Measurements from ENCODE around the gene CDK7. TPM values are rescaled to one million over a fixed set of nuclear protein-coding genes. Genes with fewer than 3 reads are reported as not detected.

The CDK7 gene
- total RNA-seq, 4 donors from 2014 or later = 21.8 to 40.7 (median 32.2) TPM

DNA sequence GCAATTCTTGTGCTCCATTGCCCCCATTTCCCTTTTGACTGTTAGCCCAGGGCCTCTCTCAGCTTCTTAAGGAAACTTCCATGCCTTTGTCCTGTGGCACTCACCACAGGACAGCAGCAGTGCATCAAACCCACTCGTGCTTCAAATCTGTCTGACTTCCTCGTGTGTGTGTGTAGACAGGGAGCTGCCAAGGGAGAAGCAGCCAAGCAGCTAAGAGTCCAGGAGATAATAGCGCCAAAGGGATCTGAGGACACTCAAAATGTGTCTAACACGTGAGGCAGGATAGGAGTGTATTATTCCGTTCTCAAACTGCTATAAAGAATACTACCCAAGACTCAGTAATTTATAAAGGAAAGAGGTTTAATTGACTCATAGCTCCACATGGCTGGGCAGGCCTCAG lies 44.8 kb downstream of the CDK7 start:
- Histone ChIP-seq H3K4me1 (no peaks in the 10 kb centered on the region), H3K27me3 (no peaks in the 10 kb centered on the region), H3K4me3 (no peak overlapping the region), H3K36me3 (peaks cover 0 to 99% (median 23%) of the 10 kb centered on the region in 3 donors), H3K27ac (no peak overlapping the region), H3K9me3 (no peaks in the 10 kb centered on the region)
- intact Hi-C loops (cut with DNase I) = no loop called here
- DNase-seq = no peak
- 93% methylated on average over 5 of the region's 5 CpGs for WGBS, 2 donors
- no peak for TF ChIP-seq POLR2A (IDR thresholded peaks at IDR 0.05)
- TF ChIP-seq, protein P1, sequence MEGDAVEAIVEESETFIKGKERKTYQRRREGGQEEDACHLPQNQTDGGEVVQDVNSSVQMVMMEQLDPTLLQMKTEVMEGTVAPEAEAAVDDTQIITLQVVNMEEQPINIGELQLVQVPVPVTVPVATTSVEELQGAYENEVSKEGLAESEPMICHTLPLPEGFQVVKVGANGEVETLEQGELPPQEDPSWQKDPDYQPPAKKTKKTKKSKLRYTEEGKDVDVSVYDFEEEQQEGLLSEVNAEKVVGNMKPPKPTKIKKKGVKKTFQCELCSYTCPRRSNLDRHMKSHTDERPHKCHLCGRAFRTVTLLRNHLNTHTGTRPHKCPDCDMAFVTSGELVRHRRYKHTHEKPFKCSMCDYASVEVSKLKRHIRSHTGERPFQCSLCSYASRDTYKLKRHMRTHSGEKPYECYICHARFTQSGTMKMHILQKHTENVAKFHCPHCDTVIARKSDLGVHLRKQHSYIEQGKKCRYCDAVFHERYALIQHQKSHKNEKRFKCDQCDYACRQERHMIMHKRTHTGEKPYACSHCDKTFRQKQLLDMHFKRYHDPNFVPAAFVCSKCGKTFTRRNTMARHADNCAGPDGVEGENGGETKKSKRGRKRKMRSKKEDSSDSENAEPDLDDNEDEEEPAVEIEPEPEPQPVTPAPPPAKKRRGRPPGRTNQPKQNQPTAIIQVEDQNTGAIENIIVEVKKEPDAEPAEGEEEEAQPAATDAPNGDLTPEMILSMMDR (IDR thresholded peaks at IDR 0.05) = no peak

DNA sequence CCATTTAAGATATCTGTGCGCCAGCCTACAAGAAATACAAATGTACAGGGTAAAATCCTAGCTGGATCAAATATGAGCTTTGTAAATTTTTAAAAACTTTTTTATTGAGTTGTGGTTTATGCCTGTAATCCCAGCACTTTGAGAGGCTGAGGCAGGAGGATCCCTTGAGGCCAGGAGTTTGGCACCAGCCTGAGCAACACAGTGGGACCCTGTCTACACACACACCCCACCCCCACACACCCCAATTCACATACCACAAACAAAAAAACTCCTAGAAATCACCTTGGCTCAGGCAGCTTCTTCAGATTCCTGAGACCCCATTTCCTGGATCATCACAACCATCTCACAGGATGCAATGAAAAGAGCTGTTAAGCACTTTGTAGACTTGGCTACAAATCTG lies 46.4 kb downstream of the CDK7 start:
- Histone ChIP-seq H3K36me3 (peaks cover 0 to 98% (median 20%) of the 10 kb centered on the region in 3 donors), H3K4me3 (no peak overlapping the region), H3K9me3 (no peaks in the 10 kb centered on the region), H3K4me1 (no peaks in the 10 kb centered on the region), H3K27me3 (no peaks in the 10 kb centered on the region), H3K27ac (no peak overlapping the region)
- DNase-seq = no peak
- TF ChIP-seq, protein P1 (IDR thresholded peaks at IDR 0.05) = no peak
- TF ChIP-seq POLR2A (IDR thresholded peaks at IDR 0.05) = no peak
- 100% methylated on average over 1 of the region's 1 CpG for WGBS, 2 donors
- intact Hi-C loops (cut with DNase I) = no loop called here

DNA sequence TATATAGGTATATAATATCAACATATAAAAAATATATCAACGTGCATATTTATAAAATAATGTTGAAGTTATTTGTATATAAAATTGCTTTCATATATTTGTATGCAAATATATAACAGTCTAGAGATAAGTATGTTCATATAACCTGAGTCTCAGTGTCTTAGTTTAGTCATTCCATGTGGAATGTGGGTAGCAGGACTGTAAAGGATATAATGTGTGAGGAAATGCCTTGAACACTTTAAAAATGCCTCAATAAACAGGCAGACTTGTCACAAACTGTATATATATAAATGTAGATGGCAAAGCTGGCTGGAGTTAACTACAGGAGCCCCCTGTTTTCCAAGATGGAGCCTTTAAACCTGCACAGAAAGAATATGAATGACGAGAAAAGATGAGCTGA lies 49.5 kb downstream of the CDK7 start:
- peaks cover 0 to 77% (median 14%) of the 10 kb centered on the region in 3 donors for H3K36me3 ChIP-seq
- DNase-seq = no peak
- intact Hi-C loops (cut with DNase I) = no loop called here
- TF ChIP-seq, protein P1 (IDR thresholded peaks at IDR 0.05) = no peak
- no peak for TF ChIP-seq POLR2A (IDR thresholded peaks at IDR 0.05)
- no peak overlapping the region for H3K27ac ChIP-seq
- no peaks in the 10 kb centered on the region for H3K4me1 ChIP-seq
- 94 to 99% methylated on average over 2 of the region's 2 CpGs for whole genome bisulfite sequencing, 2 donors
- no peak overlapping the region for H3K4me3 ChIP-seq
- no peaks in the 10 kb centered on the region for H3K9me3 ChIP-seq
- no peaks in the 10 kb centered on the region for H3K27me3 ChIP-seq

DNA sequence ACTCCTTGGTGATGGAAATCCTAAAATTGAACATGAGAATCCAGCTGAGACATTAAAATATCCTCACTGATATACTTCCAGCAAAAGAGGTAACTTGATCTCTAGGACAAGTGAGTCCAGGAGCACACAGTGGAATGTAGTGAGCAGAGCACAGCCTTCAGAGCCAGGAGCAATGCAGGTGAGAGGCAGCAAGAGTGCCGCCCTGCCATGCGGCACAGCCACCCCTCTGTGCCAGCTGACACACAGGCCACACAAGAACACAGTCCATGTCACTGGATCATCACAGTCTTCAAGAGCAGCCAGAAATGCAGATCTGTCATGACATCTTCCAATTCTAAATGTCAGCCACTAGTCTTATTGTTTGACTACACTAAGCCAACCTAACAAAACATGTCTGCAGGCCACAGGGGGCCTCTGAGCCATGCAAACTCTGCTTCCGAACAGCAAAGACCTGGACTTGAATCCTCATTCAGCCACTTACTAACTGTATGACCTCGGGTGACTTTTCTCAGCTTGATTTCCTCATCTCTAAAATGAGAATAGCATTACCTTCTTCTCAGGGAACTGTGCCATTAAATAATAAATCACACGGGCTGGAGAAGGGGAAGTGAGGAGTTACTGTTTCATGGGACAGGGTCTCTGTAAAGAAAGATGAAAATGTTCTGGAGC lies 50.9 kb downstream of the CDK7 start:
- Histone ChIP-seq H3K36me3 (peaks cover 0 to 63% (median 1%) of the 10 kb centered on the region in 3 donors), H3K9me3 (no peaks in the 10 kb centered on the region), H3K27ac (no peak overlapping the region), H3K4me3 (no peak overlapping the region), H3K4me1 (no peaks in the 10 kb centered on the region), H3K27me3 (no peaks in the 10 kb centered on the region)
- WGBS, 2 donors = 77 to 82% methylated on average over 5 of the region's 5 CpGs
- no peak for DNase-seq
- TF ChIP-seq, protein P1 (IDR thresholded peaks at IDR 0.05) = no peak
- no peak for TF ChIP-seq POLR2A (IDR thresholded peaks at IDR 0.05)
- intact Hi-C loops (cut with DNase I) = no loop called here

DNA sequence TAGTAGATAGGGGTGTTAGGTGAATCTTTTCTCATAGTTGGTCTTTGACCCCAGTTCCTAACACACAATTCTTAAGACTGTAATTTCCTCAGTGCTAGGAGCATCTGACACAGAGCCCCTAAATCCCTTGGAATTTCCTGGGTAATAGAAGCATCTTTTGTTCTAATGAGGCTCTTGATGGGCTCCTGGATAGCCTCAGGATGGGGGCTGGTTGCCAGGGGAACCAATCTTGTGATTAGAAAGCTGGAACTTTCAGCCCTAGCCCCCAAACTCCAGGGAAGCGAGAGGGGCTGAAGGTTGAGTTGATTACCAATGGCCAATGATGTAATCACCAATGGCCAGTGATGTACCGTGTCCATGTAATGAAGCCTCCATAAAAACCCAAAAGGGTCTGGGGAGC lies 53.4 kb downstream of the CDK7 start:
- 0 to 40% methylated on average over 1 of the region's 2 CpGs for WGBS, 2 donors
- Histone ChIP-seq H3K9me3 (no peaks in the 10 kb centered on the region), H3K4me1 (no peaks in the 10 kb centered on the region), H3K27ac (no peak overlapping the region), H3K36me3 (peaks cover 0 to 50% (median 0%) of the 10 kb centered on the region in 3 donors), H3K27me3 (no peaks in the 10 kb centered on the region), H3K4me3 (no peak overlapping the region)
- no peak for TF ChIP-seq POLR2A (IDR thresholded peaks at IDR 0.05)
- TF ChIP-seq, protein P1 (IDR thresholded peaks at IDR 0.05) = no peak
- intact Hi-C loops (cut with DNase I) = no loop called here
- DNase-seq = no peak
